K562 (cell line): ENCODE data around the gene UCHL5. TPM values are rescaled to one million over a fixed set of nuclear protein-coding genes. Genes with fewer than 3 reads are reported as not detected.

ENCODE experiments used
- BRCA1 ChIP-seq, 2 experiments: fragments of 450-650 bp in 1 of 2; sonication (generic) in 1 of 2; formaldehyde crosslinking in 1 of 2; IDR thresholded peaks; 2 replicates each; pipeline versions ENCODE4 v1.5.0 to v1.6.1; 2017 to 2020; ENCODE audit warnings: mild to moderate bottlenecking in 1 of 2, missing genetic modification reagents in 1 of 2
- C11orf30 ChIP-seq: fragments of 450-650 bp; IDR thresholded peaks from 2 replicates; pipeline ENCODE4 v1.6.1; 2016; ENCODE audit warnings: low read depth, mild to moderate bottlenecking
- CBX1 ChIP-seq: sonication (generic); IDR thresholded peaks from 2 replicates; pipeline ENCODE4 v1.6.1; 2016; ENCODE audit warnings: antibody characterized with exemption, low read depth, mild to moderate bottlenecking
- CBX3 ChIP-seq, 2 experiments: IDR thresholded peaks; 1 replicate in 1 of 2; 2 replicates in 1 of 2; pipeline ENCODE4 v1.6.1; 2012; ENCODE audit warnings: inconsistent platforms in 2 of 2, low read length in 2 of 2, borderline replicate concordance in 1 of 2, control low read depth in 1 of 2
- DDX20 ChIP-seq: fragments of 450-650 bp; IDR thresholded peaks from 2 replicates; pipeline ENCODE4 v1.6.1; 2016; ENCODE audit warnings: missing genetic modification characterization, low read depth, mild to moderate bottlenecking, missing compliant biosample characterization, moderate library complexity
- DPF2 ChIP-seq: fragments of 450-650 bp; IDR thresholded peaks from 2 replicates; pipeline ENCODE4 v1.6.1; 2016
- EP300 ChIP-seq: IDR thresholded peaks from 2 replicates; pipeline ENCODE4 v1.6.1; 2012; ENCODE audit warnings: low read length, improper control_type of control experiment
- HDAC3 ChIP-seq: fragments of 450-650 bp; IDR thresholded peaks from 2 replicates; pipeline ENCODE4 v1.6.1; 2018; ENCODE audit warnings: borderline replicate concordance, mild to moderate bottlenecking, moderate library complexity; ENCODE audit not compliant: partially characterized antibody
- HINFP ChIP-seq: fragments of 450-650 bp; conservative IDR thresholded peaks from 2 replicates; pipeline ENCODE4 v1.6.1; 2016; ENCODE audit warnings: missing genetic modification characterization, low read depth, mild to moderate bottlenecking, control low read depth, missing compliant biosample characterization
- HMGN3 ChIP-seq: IDR thresholded peaks from 2 replicates; pipeline ENCODE4 v1.6.1; 2011; ENCODE audit warnings: borderline replicate concordance, low read depth, mild to moderate bottlenecking, mixed read lengths, low read length; ENCODE audit not compliant: insufficient read length; ENCODE audit errors: extremely low read depth
- HNRNPUL1 ChIP-seq: fragments of 200-400 bp; formaldehyde crosslinking; IDR thresholded peaks from 2 replicates; pipeline ENCODE4 v1.6.1; 2017; ENCODE audit warnings: low read length
- ID3 ChIP-seq, 2 experiments: fragments of 250-450 bp in 1 of 2; fragments of 450-650 bp in 1 of 2; sonication (Bioruptor Pico) in 1 of 2; IDR thresholded peaks; 2 replicates each; pipeline versions ENCODE4 v1.6.1 to v1.8.0; 2016 to 2021; ENCODE audit warnings: mild to moderate bottlenecking in 2 of 2, moderate library complexity in 2 of 2, missing compliant biosample characterization in 1 of 2, missing genetic modification characterization in 1 of 2
- ILK ChIP-seq: fragments of 450-650 bp; IDR thresholded peaks from 2 replicates; pipeline ENCODE4 v1.6.1; 2016; ENCODE audit warnings: missing genetic modification characterization, low read depth, mild to moderate bottlenecking, missing compliant biosample characterization, moderate library complexity, borderline replicate concordance
- KLF16 ChIP-seq: IDR thresholded peaks from 2 replicates; pipeline ENCODE4 v1.6.1; 2016; ENCODE audit warnings: antibody characterized with exemption
- MBD2 ChIP-seq: sonication (generic); IDR thresholded peaks from 2 replicates; pipeline ENCODE4 v1.6.1; 2016; ENCODE audit warnings: low read depth, borderline replicate concordance
- MECOM ChIP-seq: fragments of 250-450 bp; sonication (Bioruptor Pico); IDR thresholded peaks from 2 replicates; pipeline ENCODE4 v1.8.0; 2022; ENCODE audit warnings: inconsistent platforms
- NCOA1 ChIP-seq: fragments of 450-650 bp; IDR thresholded peaks from 2 replicates; pipeline ENCODE4 v1.6.1; 2016; ENCODE audit warnings: low read depth
- POLR2AphosphoS2 ChIP-seq: IDR thresholded peaks from 2 replicates; pipeline ENCODE4 v1.6.1; 2012; ENCODE audit warnings: low read length, improper control_type of control experiment
- RBM34 ChIP-seq: fragments of 200-400 bp; formaldehyde crosslinking; IDR thresholded peaks from 2 replicates; pipeline ENCODE4 v1.6.1; 2018; ENCODE audit warnings: low read length, borderline replicate concordance; ENCODE audit not compliant: insufficient read depth
- SIN3A ChIP-seq, 2 experiments: fragments of 150-350 bp in 1 of 2; IDR thresholded peaks; 2 replicates each; pipeline ENCODE4 v1.6.1; 2011 to 2016; ENCODE audit warnings: borderline replicate concordance in 2 of 2, low read depth in 2 of 2, low read length in 2 of 2, mild to moderate bottlenecking in 2 of 2, moderate library complexity in 2 of 2; ENCODE audit not compliant: control insufficient read depth in 1 of 2
- SOX6 ChIP-seq: fragments of 450-650 bp; IDR thresholded peaks from 2 replicates; pipeline ENCODE4 v1.6.1; 2014; ENCODE audit warnings: mild to moderate bottlenecking
- TCF7 ChIP-seq: sonication (generic); IDR thresholded peaks from 2 replicates; pipeline ENCODE4 v1.6.1; 2016; ENCODE audit warnings: antibody characterized with exemption, borderline replicate concordance
- ZFP30 ChIP-seq: fragments of 250-450 bp; sonication (Bioruptor Pico); IDR thresholded peaks from 2 replicates; pipeline ENCODE4 v1.8.0; 2022; ENCODE audit warnings: moderate library complexity, mild to moderate bottlenecking, inconsistent platforms, borderline replicate concordance
- ZNF133 ChIP-seq: fragments of 250-450 bp; sonication (Bioruptor Pico); IDR thresholded peaks from 2 replicates; pipeline ENCODE4 v1.4.0; 2020; ENCODE audit warnings: mild to moderate bottlenecking
- ZNF740 ChIP-seq, 3 experiments: fragments of 200-800 bp in 1 of 3; sonication (Bioruptor generic) in 1 of 3; sonication (generic) in 1 of 3; formaldehyde crosslinking in 1 of 3; IDR thresholded peaks; 2 replicates each; pipeline versions ENCODE4 v1.6.1 to v1.8.0; 2016 to 2022; ENCODE audit warnings: mild to moderate bottlenecking in 2 of 3, missing compliant biosample characterization in 2 of 3, missing genetic modification characterization in 2 of 3, missing genetic modification reagents in 1 of 3
- polyA plus RNA-seq, 8 experiments: library from polyadenylated mRNA; depleted of rRNA in 4 of 8; stranded (reverse) in 5 of 8; unstranded in 3 of 8; fragments of >200 nt; fragmentation: Nextera tagmentation in 2 of 8; fragmentation: Illumina TruSeq in 1 of 8; extraction: Ambion mirVana in 2 of 8; extraction: Trizol in 1 of 8; gene quantifications; 2 replicates each; pipeline versions ENCODE4 v1.2.1 to v1.2.3, GENCODE V29; 2011 to 2014; ENCODE audit warnings: inconsistent platforms in 1 of 8, missing spikeins in 1 of 8
- total RNA-seq, 7 experiments: library from RNA; depleted of rRNA in 6 of 7; stranded (reverse); fragments of >200 nt in 6 of 7; fragmentation: Illumina TruSeq in 2 of 7; extraction: Trizol in 2 of 7; gene quantifications; 2 replicates each; pipeline versions ENCODE4 v1.2.1 to v1.2.3, GENCODE V29; 2011 to 2021; ENCODE audit warnings: low replicate concordance in 1 of 7

The UCHL5 gene
- total and polyA plus RNA-seq, 9 of the 15 experiments (the other 6 are each of a cell fraction or from before 2014, with no cell fraction given): 61.0 to 206 (median 122) TPM

DNA sequence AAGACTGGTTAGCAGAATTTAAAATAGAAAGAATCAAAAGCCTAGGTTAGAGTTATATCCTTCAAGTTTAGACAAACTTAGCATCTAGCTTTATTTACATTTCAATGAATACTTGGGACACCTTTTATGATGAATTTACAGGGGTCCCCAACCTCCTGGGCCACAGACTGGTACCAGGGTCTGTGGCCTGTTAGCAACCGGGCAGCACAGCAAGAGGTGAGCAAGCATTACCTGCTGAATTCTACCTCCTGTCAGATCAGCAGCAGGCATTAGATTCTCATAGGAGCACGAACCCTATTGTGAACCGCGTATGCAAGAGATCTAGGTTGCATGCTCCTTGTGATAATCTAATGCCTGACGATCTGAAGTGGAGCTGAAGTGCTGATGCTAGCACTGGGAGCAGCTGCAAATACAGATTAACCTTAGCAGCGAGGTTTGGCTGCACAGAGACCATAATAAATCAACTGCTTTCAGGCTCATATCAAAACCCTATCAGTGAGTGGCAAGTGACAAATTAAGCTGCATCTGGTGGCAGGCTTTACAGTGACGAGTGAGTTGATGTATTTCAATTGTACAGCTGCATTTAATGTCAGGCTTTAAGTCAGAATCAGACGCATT, 82.0 kb downstream of the UCHL5 start (continued):
- no peak for TF ChIP-seq ILK
- TF ChIP-seq ZNF740 (CRISPR knock-in tag; IDR thresholded peaks at IDR 0.05): no peak
- TF ChIP-seq ZNF740 (tag; IDR thresholded peaks at IDR 0.05): no peak
- no peak for TF ChIP-seq HNRNPUL1
- TF ChIP-seq HINFP: no peak
- TF ChIP-seq POLR2AphosphoS2: no peak
- TF ChIP-seq KLF16: peak; percentile 92
- no peak for TF ChIP-seq BRCA1 (IDR thresholded peaks at IDR 0.05)
- no peak for TF ChIP-seq BRCA1 (CRISPR knock-in tag; IDR thresholded peaks at IDR 0.05)
- peak; percentile 89; the same call in 1 of the 2 replicates for TF ChIP-seq NCOA1
- peak; percentile 95 for TF ChIP-seq HMGN3
- peak; percentile 91 for TF ChIP-seq SOX6
- TF ChIP-seq TCF7: 0 out of 2 replicates have a peak, but pooled peaks have one; percentile 52
- no peak for TF ChIP-seq ZNF133 (CRISPR knock-in tag)
- peak; percentile 93 for TF ChIP-seq EP300
- TF ChIP-seq CBX3 (IDR thresholded peaks at IDR 0.05; ENCODE audit: borderline replicate concordance in 1 of 2, low read length in 2 of 2): peak in 1 of 2 experiments; percentile 89; a peak in 1 of 3 replicates
- TF ChIP-seq RBM34: no peak
- no peak for TF ChIP-seq ZFP30
- TF ChIP-seq C11orf30: peak; percentile 61
- no peak for TF ChIP-seq SIN3A (IDR thresholded peaks at IDR 0.05; ENCODE audit: borderline replicate concordance in 2 of 2, control insufficient read depth in 1 of 2, low read depth in 2 of 2, low read length in 2 of 2)
- TF ChIP-seq ID3 (CRISPR knock-in tag; IDR thresholded peaks at IDR 0.05): no peak
- TF ChIP-seq ID3 (tag; IDR thresholded peaks at IDR 0.05): peak; percentile 58; the same call in 1 of the 2 replicates
- TF ChIP-seq DPF2: peak; percentile 99
- peak; percentile 91 for TF ChIP-seq HDAC3
- peak; percentile 63; the same call in 1 of the 2 replicates for TF ChIP-seq MECOM (CRISPR knock-in tag)
- TF ChIP-seq DDX20 (tag): no peak
- no peak for TF ChIP-seq CBX1
- TF ChIP-seq MBD2: peak; percentile 35; the same call in 1 of the 2 replicates
